Cardiac muscle cell (in vitro differentiated cells and primary cell): ENCODE measurements around the gene SWAP70. TPM values are rescaled to one million over a fixed set of nuclear protein-coding genes. Genes with fewer than 3 reads are reported as not detected.

Experiments
- DNase-seq, 2 donors: peaks; one replicate each; pipeline versions ENCODE4 v3.0.0 to v3.0.0-alpha.2; 2010 to 2017; ENCODE audit warnings: low read depth in 1 of 2, low spot score in 1 of 2
- H3K27ac ChIP-seq: fragments of 200-600 bp; sonication (generic); 2 replicates; pipeline ENCODE4 v1.5.1; 2016
- H3K27me3 ChIP-seq: fragments of 200-600 bp; sonication (generic); 2 replicates; pipeline ENCODE4 v1.6.0; 2016; ENCODE audit warnings: control low read depth
- H3K36me3 ChIP-seq: fragments of 200-600 bp; sonication (generic); 2 replicates; pipeline ENCODE4 v1.5.1; 2016; ENCODE audit warnings: control low read depth
- H3K4me1 ChIP-seq: fragments of 200-600 bp; sonication (generic); 2 replicates; pipeline ENCODE4 v1.8.1; 2017; ENCODE audit warnings: low read depth, mild to moderate bottlenecking, mixed run types
- H3K4me3 ChIP-seq: fragments of 200-600 bp; sonication (generic); 2 replicates; pipeline ENCODE4 v1.5.1; 2016; ENCODE audit warnings: mild to moderate bottlenecking
- H3K9me3 ChIP-seq: fragments of 200-600 bp; sonication (generic); 2 replicates; pipeline ENCODE4 v1.5.1; 2017; ENCODE audit warnings: low read depth, mild to moderate bottlenecking, control low read depth
- CTCF ChIP-seq: IDR thresholded peaks from 2 replicates; pipeline ENCODE4 v1.5.1; 2012; ENCODE audit warnings: low read depth, mild to moderate bottlenecking, low read length
- polyA plus RNA-seq: library from polyadenylated mRNA; unstranded; fragments of >200 nt; fragmentation: Nextera tagmentation; extraction: Ambion mirVana; gene quantifications from 2 replicates; pipeline ENCODE4 v1.2.1, GENCODE V29; 2016
- total RNA-seq: library from RNA; depleted of rRNA; stranded (reverse); fragments of >200 nt; gene quantifications from 2 replicates; pipeline ENCODE4 v1.2.3, GENCODE V29; 2016

The SWAP70 gene
- total and polyA plus RNA-seq, 2 experiments from 2014 or later: 10.9 to 11.1 TPM

GRCh38 chr11:9733212-9733611 lies 69.3 kb downstream of the SWAP70 start:
- Histone ChIP-seq H3K27me3 (no peaks in the 10 kb centered on the region), H3K4me3 (no peak overlapping the region), H3K4me1 (no peaks in the 10 kb centered on the region), H3K27ac (no peak overlapping the region), H3K36me3 (peaks cover 13% of the 10 kb centered on the region), H3K9me3 (no peaks in the 10 kb centered on the region)
- no peak for DNase-seq
- no peak for TF ChIP-seq CTCF

- no peak overlapping the region for H3K27ac ChIP-seq
- H3K36me3 ChIP-seq: peaks cover 10% of the 10 kb centered on the region
- H3K9me3 ChIP-seq: no peaks in the 10 kb centered on the region
- no peak overlapping the region for H3K4me3 ChIP-seq
- DNase-seq: no peak
- H3K27me3 ChIP-seq: no peaks in the 10 kb centered on the region
- no peak for TF ChIP-seq CTCF
- H3K4me1 ChIP-seq: no peaks in the 10 kb centered on the region
These were observed 71.4 kb downstream of the SWAP70 start for GRCh38 chr11:9735236-9735635.

- no peak overlapping the region for H3K4me3 ChIP-seq
- no peaks in the 10 kb centered on the region for H3K27me3 ChIP-seq
- H3K27ac ChIP-seq: no peak overlapping the region
- no peak for TF ChIP-seq CTCF
- H3K4me1 ChIP-seq: no peaks in the 10 kb centered on the region
- DNase-seq: no peak
- peaks cover 14% of the 10 kb centered on the region for H3K36me3 ChIP-seq
- no peaks in the 10 kb centered on the region for H3K9me3 ChIP-seq
These were observed 72.0 kb downstream of the SWAP70 start for GRCh38 chr11:9735919-9736318.

GRCh38 chr11:9736365-9736764 lies 72.5 kb downstream of the SWAP70 start:
- peaks cover 14% of the 10 kb centered on the region for H3K36me3 ChIP-seq
- no peaks in the 10 kb centered on the region for H3K9me3 ChIP-seq
- no peaks in the 10 kb centered on the region for H3K27me3 ChIP-seq
- no peak overlapping the region for H3K27ac ChIP-seq
- no peak for TF ChIP-seq CTCF
- H3K4me3 ChIP-seq: no peak overlapping the region
- no peak for DNase-seq
- H3K4me1 ChIP-seq: no peaks in the 10 kb centered on the region

GRCh38 chr11:9738116-9738515 lies 74.2 kb downstream of the SWAP70 start:
- peaks cover 8% of the 10 kb centered on the region for H3K36me3 ChIP-seq
- H3K27ac ChIP-seq: no peak overlapping the region
- DNase-seq: peak in 1 of 2 donors; percentile 29
- no peaks in the 10 kb centered on the region for H3K27me3 ChIP-seq
- no peak for TF ChIP-seq CTCF
- no peaks in the 10 kb centered on the region for H3K4me1 ChIP-seq
- H3K4me3 ChIP-seq: no peak overlapping the region
- H3K9me3 ChIP-seq: no peaks in the 10 kb centered on the region

- no peaks in the 10 kb centered on the region for H3K9me3 ChIP-seq
- no peak overlapping the region for H3K4me3 ChIP-seq
- H3K36me3 ChIP-seq: peaks cover 8% of the 10 kb centered on the region
- H3K4me1 ChIP-seq: no peaks in the 10 kb centered on the region
- DNase-seq: no peak
- H3K27me3 ChIP-seq: no peaks in the 10 kb centered on the region
- no peak for TF ChIP-seq CTCF
- H3K27ac ChIP-seq: no peak overlapping the region
These were observed 74.8 kb downstream of the SWAP70 start for GRCh38 chr11:9738707-9739106.
